GM12891 (cell line): ENCODE data around the gene KLF1.

Experiments used
- DNase-seq: peaks from one replicate; pipeline ENCODE4 v3.0.0; 2011; ENCODE audit warnings: low spot score; ENCODE audit not compliant: insufficient read length
- FAIRE-seq: peaks from 2 replicates; lab custom pipeline; 2011; peaks lifted over from hg19 to GRCh38; lab: Jason Lieb, UNC
- PAX5 ChIP-seq: IDR thresholded peaks from 2 replicates; pipeline ENCODE4 v1.6.1; 2011; ENCODE audit warnings: low read length, moderate library complexity, mild to moderate bottlenecking; ENCODE audit not compliant: insufficient read depth, severe bottlenecking
- POLR2A ChIP-seq: IDR thresholded peaks from 2 replicates; pipeline ENCODE4 v1.6.1; 2011; ENCODE audit warnings: low read depth, low read length, control low read depth
- POLR2AphosphoS5 ChIP-seq: IDR thresholded peaks from 2 replicates; pipeline ENCODE4 v1.6.1; 2011; ENCODE audit warnings: low read depth, low read length, control low read depth
- POU2F2 ChIP-seq: IDR thresholded peaks from 2 replicates; pipeline ENCODE4 v1.6.1; 2011; ENCODE audit warnings: low read depth, mild to moderate bottlenecking, control low read depth, low read length, moderate library complexity
- SPI1 ChIP-seq: IDR thresholded peaks from 2 replicates; pipeline ENCODE4 v1.6.1; 2011; ENCODE audit warnings: low read depth, low read length, control low read depth
- TAF1 ChIP-seq: IDR thresholded peaks from 2 replicates; pipeline ENCODE4 v1.6.1; 2011; ENCODE audit warnings: low read depth, low read length, control low read depth

The KLF1 gene

GRCh38 chr19:12868540-12869112 is 18.4 kb downstream of the KLF1 start:
- peak; percentile 80 for FAIRE-seq
- peak; percentile 59 for DNase-seq
- TF ChIP-seq PAX5 = no peak
- no peak for TF ChIP-seq TAF1
- TF ChIP-seq SPI1 = no peak
- no peak for TF ChIP-seq POLR2A
- no peak for TF ChIP-seq POU2F2
- TF ChIP-seq POLR2AphosphoS5 = no peak

- FAIRE-seq (peak; percentile 91), DNase-seq (peak; percentile 93)
- TF ChIP-seq POU2F2 (no peak), POLR2AphosphoS5 (no peak)
Measured at GRCh38 chr19:12867120-12868099, 19.6 kb downstream of the KLF1 start.

- no peak for TF ChIP-seq SPI1
- no peak for TF ChIP-seq POU2F2
- TF ChIP-seq POLR2A = no peak
- no peak for TF ChIP-seq PAX5
- no peak for TF ChIP-seq TAF1
- no peak for TF ChIP-seq POLR2AphosphoS5
- no peak for FAIRE-seq
- DNase-seq = no peak
Measured at GRCh38 chr19:12866416-12867119, 20.4 kb downstream of the KLF1 start.

- DNase-seq (no peak), FAIRE-seq (no peak)
- no peak for TF ChIP-seq POLR2A
- TF ChIP-seq TAF1 = no peak
- no peak for TF ChIP-seq POLR2AphosphoS5
- no peak for TF ChIP-seq POU2F2
- TF ChIP-seq SPI1 = no peak
- TF ChIP-seq PAX5 = no peak
Measured at GRCh38 chr19:12865746-12866415, 21.1 kb downstream of the KLF1 start.

GRCh38 chr19:12864721-12865715 is 22.0 kb downstream of the KLF1 start:
- no peak for TF ChIP-seq POLR2A
- TF ChIP-seq POU2F2 = no peak
- TF ChIP-seq TAF1 = no peak
- no peak for TF ChIP-seq POLR2AphosphoS5
- no peak for TF ChIP-seq SPI1
- TF ChIP-seq PAX5 = no peak
- FAIRE-seq = no peak
- no peak for DNase-seq

GRCh38 chr19:12864143-12864542 is 22.9 kb downstream of the KLF1 start:
- FAIRE-seq = no peak
- TF ChIP-seq TAF1 (no peak), POLR2AphosphoS5 (no peak), SPI1 (no peak), PAX5 (no peak), POLR2A (no peak), POU2F2 (no peak)
- DNase-seq = no peak

GRCh38 chr19:12859546-12859945 is 27.5 kb downstream of the KLF1 start:
- DNase-seq = no peak
- no peak for TF ChIP-seq TAF1
- no peak for TF ChIP-seq PAX5
- TF ChIP-seq POLR2AphosphoS5 = no peak
- no peak for TF ChIP-seq SPI1
- no peak for TF ChIP-seq POLR2A
- TF ChIP-seq POU2F2 = no peak
- FAIRE-seq = no peak
